Lower leg skin (tissue), 4 donors: ENCODE data around the gene DAP. TPM values are rescaled to one million over a fixed set of nuclear protein-coding genes. Genes with fewer than 3 reads are reported as not detected.

Source experiments
- DNase-seq, 2 donors: peaks; one replicate each; pipeline ENCODE4 v3.0.0-alpha.2; 2019; ENCODE audit warnings: low spot score in 2 of 2
- H3K4me3 ChIP-seq: fragments of 200-600 bp; sonication (generic); 2 replicates; pipeline ENCODE4 v1.5.1; 2017; ENCODE audit warnings: mild to moderate bottlenecking, low read depth; ENCODE audit not compliant: poor library complexity, severe bottlenecking
- CTCF ChIP-seq, 3 donors: fragments of 450-650 bp; IDR thresholded peaks; one replicate each; pipeline ENCODE4 v1.5.1; 2016; ENCODE audit warnings: antibody characterized with exemption in 3 of 3, mild to moderate bottlenecking in 3 of 3, moderate library complexity in 2 of 3
- POLR2A ChIP-seq, 2 donors: fragments of 450-650 bp; IDR thresholded peaks; one replicate each; pipeline ENCODE4 v1.6.1; 2016 to 2017; ENCODE audit warnings: antibody characterized with exemption in 2 of 2, mild to moderate bottlenecking in 1 of 2, moderate library complexity in 1 of 2
- WGBS, 2 donors: methylation state at CpG; one replicate each; pipeline ENCODE4 v1.1.5; 2018; 5-methylcytosine and 5-hydroxymethylcytosine counted together
- intact Hi-C: fragments of 100-400 bp; cut with DNase I; formaldehyde crosslinking; loops from one replicate; pipeline ENCODE4 v1.15.0; 2023; ENCODE audit warnings: low total_unique reads
- total RNA-seq, 4 donors: library from RNA; depleted of rRNA; stranded (reverse); fragments of >200 nt; gene quantifications; one replicate each; pipeline ENCODE4 v1.1.0, GENCODE V29; 2016

The DAP gene
- total RNA-seq, 4 donors from 2014 or later: 36.4 to 41.9 (median 39.7) TPM

GRCh38 chr5:10672146-10673016, 88.7 kb downstream of the DAP start:
- H3K4me3 ChIP-seq: no peak overlapping the region
- TF ChIP-seq CTCF (IDR thresholded peaks at IDR 0.05) (no peak), POLR2A (IDR thresholded peaks at IDR 0.05) (no peak)
- peak in 1 of 2 donors; percentile 13 for DNase-seq
- intact Hi-C loops: no loop called here
- WGBS, 2 donors: 84% methylated on average over 7 of the region's 7 CpGs

- no peak overlapping the region for H3K4me3 ChIP-seq
- intact Hi-C loops: no loop called here
- 67 to 72% methylated on average over 14 of the region's 14 CpGs for WGBS, 2 donors
- peak in 1 of 2 donors; percentile 21 for DNase-seq
- TF ChIP-seq CTCF (IDR thresholded peaks at IDR 0.05): no peak
- no peak for TF ChIP-seq POLR2A (IDR thresholded peaks at IDR 0.05)
These were observed 89.7 kb downstream of the DAP start for GRCh38 chr5:10671041-10672008.

DNA sequence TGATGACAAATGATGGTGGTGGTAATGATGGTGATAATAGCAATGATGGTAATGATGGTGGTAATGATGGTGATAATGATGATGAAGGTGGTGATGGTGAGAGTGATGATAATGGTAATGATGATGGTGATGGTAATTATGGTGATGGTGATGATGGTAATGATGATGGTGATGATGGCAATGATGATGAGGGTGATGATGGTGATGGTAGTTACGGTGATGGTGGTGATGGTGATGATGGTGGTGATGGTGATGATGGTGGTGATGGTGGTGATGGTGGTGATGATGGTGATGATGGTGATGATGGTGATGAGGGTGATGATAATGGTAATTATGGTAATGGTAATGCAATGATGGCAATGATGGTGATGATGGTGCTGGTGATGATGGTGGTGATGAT, 91.1 kb downstream of the DAP start:
- TF ChIP-seq POLR2A (IDR thresholded peaks at IDR 0.05) (no peak), CTCF (IDR thresholded peaks at IDR 0.05) (no peak)
- H3K4me3 ChIP-seq: no peak overlapping the region
- intact Hi-C loops: no loop called here
- 94% methylated on average over 1 of the region's 1 CpG for WGBS, 2 donors
- peak in 1 of 2 donors; percentile 1 for DNase-seq

- TF ChIP-seq POLR2A (IDR thresholded peaks at IDR 0.05): no peak
- no peak for TF ChIP-seq CTCF (IDR thresholded peaks at IDR 0.05)
- peak in 1 of 2 donors; percentile 53 for DNase-seq
- WGBS, 2 donors: 81 to 90% methylated on average over 4 of the region's 4 CpGs
- no peak overlapping the region for H3K4me3 ChIP-seq
- intact Hi-C loops: no loop called here
These were observed 92.3 kb downstream of the DAP start for GRCh38 chr5:10668697-10669096.

- intact Hi-C loops: no loop called here
- no peak overlapping the region for H3K4me3 ChIP-seq
- TF ChIP-seq CTCF (IDR thresholded peaks at IDR 0.05) (no peak), POLR2A (IDR thresholded peaks at IDR 0.05) (no peak)
- 92% methylated on average over 6 of the region's 6 CpGs for WGBS, 2 donors
- DNase-seq: peak in 1 of 2 donors; percentile 50
These were observed 93.5 kb downstream of the DAP start for GRCh38 chr5:10667431-10668057.
